K562 (cell line): ENCODE results near the gene ZNF586. TPM values are rescaled to one million over a fixed set of nuclear protein-coding genes. Genes with fewer than 3 reads are reported as not detected.

Source experiments
- BACH1 ChIP-seq: fragments of 200-800 bp; sonication (Bioruptor generic); IDR thresholded peaks from 2 replicates; pipeline ENCODE4 v1.6.1; 2016; ENCODE audit warnings: missing genetic modification characterization, missing compliant biosample characterization
- DPF2 ChIP-seq: fragments of 450-650 bp; IDR thresholded peaks from 2 replicates; pipeline ENCODE4 v1.6.1; 2016
- HMG20A ChIP-seq: fragments of 450-650 bp; formaldehyde crosslinking; conservative IDR thresholded peaks from 2 replicates; pipeline ENCODE4 v1.4.0; 2020; ENCODE audit warnings: mild to moderate bottlenecking, mixed read lengths
- KLF13 ChIP-seq: fragments of 450-650 bp; IDR thresholded peaks from 2 replicates; pipeline ENCODE4 v1.6.1; 2016; ENCODE audit warnings: missing genetic modification characterization, low read depth, mild to moderate bottlenecking, missing compliant biosample characterization, moderate library complexity, borderline replicate concordance
- MCM5 ChIP-seq: fragments of 450-650 bp; IDR thresholded peaks from 2 replicates; pipeline ENCODE4 v1.6.1; 2016; ENCODE audit warnings: low read depth
- TAF7 ChIP-seq: fragments of 450-650 bp; IDR thresholded peaks from 2 replicates; pipeline ENCODE4 v1.6.1; 2016; ENCODE audit warnings: missing genetic modification characterization, missing compliant biosample characterization
- ZBTB2 ChIP-seq: fragments of 450-650 bp; IDR thresholded peaks from 2 replicates; pipeline ENCODE4 v1.6.1; 2016; ENCODE audit warnings: antibody characterized with exemption
- ZNF76 ChIP-seq: fragments of 250-450 bp; sonication (Bioruptor Pico); IDR thresholded peaks from 2 replicates; pipeline ENCODE4 v1.4.0; 2020; ENCODE audit warnings: mild to moderate bottlenecking, moderate library complexity, borderline replicate concordance
- ZNF764 ChIP-seq: fragments of 250-450 bp; sonication (Bioruptor Pico); IDR thresholded peaks from 2 replicates; pipeline ENCODE4 v1.4.0; 2020; ENCODE audit warnings: low read depth, mild to moderate bottlenecking, moderate library complexity
- ZZZ3 ChIP-seq: fragments of 450-650 bp; IDR thresholded peaks from 2 replicates; pipeline ENCODE4 v1.6.1; 2016; ENCODE audit warnings: antibody characterized with exemption, mild to moderate bottlenecking, moderate library complexity
- polyA plus RNA-seq, 8 experiments: library from polyadenylated mRNA; depleted of rRNA in 4 of 8; stranded (reverse) in 5 of 8; unstranded in 3 of 8; fragments of >200 nt; fragmentation: Nextera tagmentation in 2 of 8; fragmentation: Illumina TruSeq in 1 of 8; extraction: Ambion mirVana in 2 of 8; extraction: Trizol in 1 of 8; gene quantifications; 2 replicates each; pipeline versions ENCODE4 v1.2.1 to v1.2.3, GENCODE V29; 2011 to 2014; ENCODE audit warnings: inconsistent platforms in 1 of 8, missing spikeins in 1 of 8
- total RNA-seq, 7 experiments: library from RNA; depleted of rRNA in 6 of 7; stranded (reverse); fragments of >200 nt in 6 of 7; fragmentation: Illumina TruSeq in 2 of 7; extraction: Trizol in 2 of 7; gene quantifications; 2 replicates each; pipeline versions ENCODE4 v1.2.1 to v1.2.3, GENCODE V29; 2011 to 2021; ENCODE audit warnings: low replicate concordance in 1 of 7
- TF ChIP-seq, protein P1 (sequence below): fragments of 250-450 bp; sonication (Bioruptor Pico); IDR thresholded peaks from 2 replicates; pipeline ENCODE4 v1.4.0; 2020; ENCODE audit warnings: mild to moderate bottlenecking, moderate library complexity
- TF ChIP-seq, protein P2 (sequence below): sonication (generic); formaldehyde crosslinking; IDR thresholded peaks from 2 replicates; pipeline ENCODE4 v1.8.1; 2022; ENCODE audit warnings: missing genetic modification reagents
- TF ChIP-seq, protein P3 (sequence below): fragments of 450-650 bp; formaldehyde crosslinking; IDR thresholded peaks from 2 replicates; pipeline ENCODE4 v1.4.0; 2020; ENCODE audit warnings: mild to moderate bottlenecking, moderate library complexity
- TF ChIP-seq, protein P4 (sequence below): fragments of 450-650 bp; conservative IDR thresholded peaks from 2 replicates; pipeline ENCODE4 v1.6.1; 2016; ENCODE audit warnings: missing genetic modification characterization, low read depth, mild to moderate bottlenecking, control low read depth, missing compliant biosample characterization

The ZNF586 gene
- total and polyA plus RNA-seq, 9 of the 15 experiments (the other 6 are each of a cell fraction or from before 2014, with no cell fraction given), result 2.5 to 12.6 (median 8.4) TPM

DNA sequence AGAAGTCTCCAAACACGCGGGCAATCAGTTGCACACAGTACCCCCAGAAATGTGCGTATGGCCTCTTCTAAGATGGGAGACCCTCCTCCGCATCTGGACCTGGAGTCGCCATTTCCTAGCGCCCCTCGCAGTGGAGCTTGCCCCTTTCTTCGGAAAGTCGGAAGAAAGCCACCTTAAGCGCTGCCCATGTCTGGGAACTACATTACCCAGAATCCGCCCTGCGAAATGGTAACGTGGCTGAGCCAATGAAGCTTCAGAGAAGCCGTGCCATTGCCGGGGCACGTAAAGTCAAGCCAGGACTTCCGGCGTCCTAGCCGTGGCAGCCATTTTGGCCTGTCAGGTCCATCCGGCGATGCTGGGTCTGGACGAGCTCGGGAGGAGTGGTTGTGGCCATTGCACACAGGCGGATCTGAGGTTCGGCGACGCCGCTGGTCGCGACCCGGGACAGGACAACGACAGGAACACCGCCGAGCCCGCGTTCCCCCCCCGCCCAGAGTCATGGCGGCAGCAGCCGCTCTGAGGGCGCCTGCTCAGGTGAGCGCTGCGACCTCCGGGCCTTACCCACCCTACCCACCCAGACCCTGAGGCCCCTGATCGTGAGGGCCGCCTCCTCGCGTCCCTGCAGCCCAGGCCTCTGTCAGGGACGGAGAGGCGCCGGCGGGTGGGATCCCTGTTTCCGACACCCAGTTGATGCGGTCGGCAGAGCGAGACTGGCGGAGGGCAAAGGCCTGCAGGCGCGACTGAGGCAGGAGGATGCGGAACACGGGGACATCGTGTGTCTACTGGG is at the start of gene ZNF586 (continued):
- TF ChIP-seq, protein P1, sequence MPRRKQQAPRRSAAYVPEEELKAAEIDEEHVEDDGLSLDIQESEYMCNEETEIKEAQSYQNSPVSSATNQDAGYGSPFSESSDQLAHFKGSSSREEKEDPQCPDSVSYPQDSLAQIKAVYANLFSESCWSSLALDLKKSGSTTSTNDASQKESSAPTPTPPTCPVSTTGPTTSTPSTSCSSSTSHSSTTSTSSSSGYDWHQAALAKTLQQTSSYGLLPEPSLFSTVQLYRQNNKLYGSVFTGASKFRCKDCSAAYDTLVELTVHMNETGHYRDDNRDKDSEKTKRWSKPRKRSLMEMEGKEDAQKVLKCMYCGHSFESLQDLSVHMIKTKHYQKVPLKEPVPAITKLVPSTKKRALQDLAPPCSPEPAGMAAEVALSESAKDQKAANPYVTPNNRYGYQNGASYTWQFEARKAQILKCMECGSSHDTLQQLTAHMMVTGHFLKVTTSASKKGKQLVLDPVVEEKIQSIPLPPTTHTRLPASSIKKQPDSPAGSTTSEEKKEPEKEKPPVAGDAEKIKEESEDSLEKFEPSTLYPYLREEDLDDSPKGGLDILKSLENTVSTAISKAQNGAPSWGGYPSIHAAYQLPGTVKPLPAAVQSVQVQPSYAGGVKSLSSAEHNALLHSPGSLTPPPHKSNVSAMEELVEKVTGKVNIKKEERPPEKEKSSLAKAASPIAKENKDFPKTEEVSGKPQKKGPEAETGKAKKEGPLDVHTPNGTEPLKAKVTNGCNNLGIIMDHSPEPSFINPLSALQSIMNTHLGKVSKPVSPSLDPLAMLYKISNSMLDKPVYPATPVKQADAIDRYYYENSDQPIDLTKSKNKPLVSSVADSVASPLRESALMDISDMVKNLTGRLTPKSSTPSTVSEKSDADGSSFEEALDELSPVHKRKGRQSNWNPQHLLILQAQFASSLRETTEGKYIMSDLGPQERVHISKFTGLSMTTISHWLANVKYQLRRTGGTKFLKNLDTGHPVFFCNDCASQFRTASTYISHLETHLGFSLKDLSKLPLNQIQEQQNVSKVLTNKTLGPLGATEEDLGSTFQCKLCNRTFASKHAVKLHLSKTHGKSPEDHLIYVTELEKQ (CRISPR knock-in tag), result no peak
- TF ChIP-seq DPF2 (no peak), HMG20A (CRISPR knock-in tag) (no peak), BACH1 (tag) (no peak), ZZZ3 (no peak), ZBTB2 (no peak), KLF13 (tag) (no peak), MCM5 (no peak), ZNF76 (no peak), ZNF764 (CRISPR knock-in tag) (no peak), TAF7 (tag) (no peak)
- TF ChIP-seq, protein P2, sequence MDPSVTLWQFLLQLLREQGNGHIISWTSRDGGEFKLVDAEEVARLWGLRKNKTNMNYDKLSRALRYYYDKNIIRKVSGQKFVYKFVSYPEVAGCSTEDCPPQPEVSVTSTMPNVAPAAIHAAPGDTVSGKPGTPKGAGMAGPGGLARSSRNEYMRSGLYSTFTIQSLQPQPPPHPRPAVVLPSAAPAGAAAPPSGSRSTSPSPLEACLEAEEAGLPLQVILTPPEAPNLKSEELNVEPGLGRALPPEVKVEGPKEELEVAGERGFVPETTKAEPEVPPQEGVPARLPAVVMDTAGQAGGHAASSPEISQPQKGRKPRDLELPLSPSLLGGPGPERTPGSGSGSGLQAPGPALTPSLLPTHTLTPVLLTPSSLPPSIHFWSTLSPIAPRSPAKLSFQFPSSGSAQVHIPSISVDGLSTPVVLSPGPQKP (CRISPR knock-in tag), result no peak
- TF ChIP-seq, protein P3, sequence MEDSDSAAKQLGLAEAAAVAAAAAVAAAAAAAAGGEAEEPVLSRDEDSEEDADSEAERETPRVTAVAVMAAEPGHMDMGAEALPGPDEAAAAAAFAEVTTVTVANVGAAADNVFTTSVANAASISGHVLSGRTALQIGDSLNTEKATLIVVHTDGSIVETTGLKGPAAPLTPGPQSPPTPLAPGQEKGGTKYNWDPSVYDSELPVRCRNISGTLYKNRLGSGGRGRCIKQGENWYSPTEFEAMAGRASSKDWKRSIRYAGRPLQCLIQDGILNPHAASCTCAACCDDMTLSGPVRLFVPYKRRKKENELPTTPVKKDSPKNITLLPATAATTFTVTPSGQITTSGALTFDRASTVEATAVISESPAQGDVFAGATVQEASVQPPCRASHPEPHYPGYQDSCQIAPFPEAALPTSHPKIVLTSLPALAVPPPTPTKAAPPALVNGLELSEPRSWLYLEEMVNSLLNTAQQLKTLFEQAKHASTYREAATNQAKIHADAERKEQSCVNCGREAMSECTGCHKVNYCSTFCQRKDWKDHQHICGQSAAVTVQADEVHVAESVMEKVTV (CRISPR knock-in tag), result no peak
- TF ChIP-seq, protein P4, sequence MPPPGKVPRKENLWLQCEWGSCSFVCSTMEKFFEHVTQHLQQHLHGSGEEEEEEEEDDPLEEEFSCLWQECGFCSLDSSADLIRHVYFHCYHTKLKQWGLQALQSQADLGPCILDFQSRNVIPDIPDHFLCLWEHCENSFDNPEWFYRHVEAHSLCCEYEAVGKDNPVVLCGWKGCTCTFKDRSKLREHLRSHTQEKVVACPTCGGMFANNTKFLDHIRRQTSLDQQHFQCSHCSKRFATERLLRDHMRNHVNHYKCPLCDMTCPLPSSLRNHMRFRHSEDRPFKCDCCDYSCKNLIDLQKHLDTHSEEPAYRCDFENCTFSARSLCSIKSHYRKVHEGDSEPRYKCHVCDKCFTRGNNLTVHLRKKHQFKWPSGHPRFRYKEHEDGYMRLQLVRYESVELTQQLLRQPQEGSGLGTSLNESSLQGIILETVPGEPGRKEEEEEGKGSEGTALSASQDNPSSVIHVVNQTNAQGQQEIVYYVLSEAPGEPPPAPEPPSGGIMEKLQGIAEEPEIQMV (tag), result no peak
